Activated CD4-positive, alpha-beta memory T cell treated with anti-CD3 and anti-CD28 coated beads, Interleukin-2, amount 10 ng/mL, durations not matched to agents 7 days and 5 days (primary cell): Measurements from ENCODE around the gene SUN5. TPM values are rescaled to one million over a fixed set of nuclear protein-coding genes. Genes with fewer than 3 reads are reported as not detected.

Experiments used
- CTCF ChIA-PET: fragments of 350-600 bp; sonication (Branson Sonifier 250); formaldehyde crosslinking; loops from one replicate; lab custom pipeline; 2021; ENCODE audit warnings: antibody characterized with exemption, inconsistent platforms; lab: Charles Lee
- POLR2A ChIA-PET: fragments of 350-600 bp; sonication (Branson Sonifier 250); formaldehyde crosslinking; loops from one replicate; lab custom pipeline; 2021; ENCODE audit warnings: antibody characterized with exemption; lab: Charles Lee
- DNase-seq: peaks from one replicate; pipeline ENCODE4 v3.0.0-alpha.2; 2020
- H3K27ac Mint-ChIP-seq: one replicate; pipeline ENCODE4 v1.8.0; 2021; ENCODE audit warnings: mild to moderate bottlenecking, mixed read lengths
- H3K27me3 Mint-ChIP-seq: one replicate; pipeline ENCODE4 v1.8.0; 2021; ENCODE audit warnings: mixed read lengths
- H3K36me3 Mint-ChIP-seq: one replicate; pipeline ENCODE4 v1.8.0; 2021; ENCODE audit warnings: low read depth, mixed read lengths
- H3K4me1 Mint-ChIP-seq: one replicate; pipeline ENCODE4 v1.8.0; 2021; ENCODE audit warnings: mixed read lengths
- H3K4me3 Mint-ChIP-seq: one replicate; pipeline ENCODE4 v1.8.0; 2021; ENCODE audit warnings: mild to moderate bottlenecking, mixed read lengths
- H3K9me3 Mint-ChIP-seq: one replicate; pipeline ENCODE4 v1.8.0; 2021; ENCODE audit warnings: mixed read lengths
- total RNA-seq, 2 experiments: library from RNA; stranded (reverse); gene quantifications; one replicate each; pipeline ENCODE4 v1.2.3, GENCODE V29; 2021

Gene SUN5
- total RNA-seq, 2 experiments from 2014 or later: not detected

DNA sequence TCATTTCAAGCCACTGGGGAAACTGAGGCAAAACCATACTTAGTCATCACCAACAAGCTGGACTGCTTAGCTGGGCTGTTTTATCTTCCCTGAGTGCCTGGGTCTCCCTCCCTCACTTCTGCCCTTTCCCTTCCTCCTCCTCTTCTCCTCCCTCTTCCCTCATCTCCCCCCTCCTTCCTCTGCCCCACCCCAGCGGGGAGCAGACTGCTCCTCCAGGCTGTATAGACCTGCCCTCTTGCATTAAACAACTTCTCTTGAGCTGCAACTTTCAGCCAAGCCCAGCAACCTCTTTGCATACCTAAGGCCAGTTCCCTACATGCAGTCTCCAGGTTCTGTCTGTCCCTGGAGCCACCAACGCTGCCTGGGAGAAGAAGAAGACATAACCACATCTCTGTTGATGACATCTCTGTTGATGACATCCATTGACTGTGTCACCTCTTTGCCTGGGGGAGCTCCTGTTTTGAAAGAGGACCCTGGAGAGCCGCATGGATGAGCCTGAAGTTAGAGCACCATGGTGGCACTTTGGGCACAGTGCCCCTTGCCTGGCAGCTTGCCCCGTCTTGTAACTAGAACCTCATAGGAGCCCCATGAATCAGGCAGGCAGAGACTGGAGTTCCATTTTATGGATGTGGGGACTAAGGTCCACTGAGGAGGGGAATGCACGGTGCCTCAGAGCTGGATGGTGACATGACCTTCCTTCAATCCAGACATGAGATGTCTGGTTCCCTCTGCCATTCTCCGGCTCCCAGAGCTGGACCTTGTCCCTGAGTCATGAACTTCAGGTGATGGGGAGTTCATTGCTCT is 19.4 kb upstream of the SUN5 start:
- no peak for DNase-seq
- no peaks in the 10 kb centered on the region for H3K36me3 Mint-ChIP-seq
- POLR2A ChIA-PET: no interaction called here
- H3K9me3 Mint-ChIP-seq: no peaks in the 10 kb centered on the region
- CTCF ChIA-PET: no interaction called here
- no peak overlapping the region for H3K27ac Mint-ChIP-seq
- H3K4me1 Mint-ChIP-seq: no peaks in the 10 kb centered on the region
- H3K27me3 Mint-ChIP-seq: no peaks in the 10 kb centered on the region
- H3K4me3 Mint-ChIP-seq: no peak overlapping the region

DNA sequence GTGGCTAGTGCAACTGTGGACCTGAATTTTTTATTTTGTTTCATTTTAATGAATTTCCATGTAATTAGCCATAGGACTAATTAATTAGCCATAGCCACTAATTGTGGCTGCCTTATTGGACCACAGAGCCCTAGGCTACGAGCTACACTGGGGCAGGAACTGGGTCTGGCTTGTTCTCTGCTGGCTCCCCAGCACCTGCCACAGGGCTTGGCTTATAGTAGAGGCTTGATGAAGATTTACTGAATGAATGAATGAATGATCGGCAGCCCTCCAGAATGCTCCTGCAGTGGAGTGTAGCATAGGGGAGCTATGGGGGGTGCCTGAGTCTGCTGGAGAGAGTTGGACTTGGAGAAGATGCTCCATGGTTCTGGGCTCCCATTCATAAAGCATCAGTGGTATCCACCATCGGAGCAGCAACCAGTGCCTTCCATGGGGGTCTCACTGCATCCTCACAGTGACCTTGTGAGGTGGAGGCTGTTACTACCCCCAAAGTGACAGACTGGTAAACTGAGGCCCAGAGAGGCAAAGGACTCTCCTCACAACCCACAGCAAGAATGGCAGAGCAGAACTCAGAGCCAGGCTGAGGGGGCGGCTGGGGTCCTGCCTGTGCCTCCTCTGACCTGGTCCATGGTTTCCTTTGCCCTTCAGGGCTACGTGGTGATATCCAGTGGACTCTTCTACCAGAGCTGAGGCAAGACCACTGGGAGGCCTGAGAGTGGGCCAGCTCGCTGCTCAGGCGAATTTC is 18.6 kb upstream of the SUN5 start:
- H3K4me3 Mint-ChIP-seq: no peak overlapping the region
- no peaks in the 10 kb centered on the region for H3K27me3 Mint-ChIP-seq
- ChIA-PET POLR2A (no interaction called here), CTCF (no interaction called here)
- H3K9me3 Mint-ChIP-seq: no peaks in the 10 kb centered on the region
- H3K27ac Mint-ChIP-seq: no peak overlapping the region
- no peaks in the 10 kb centered on the region for H3K4me1 Mint-ChIP-seq
- DNase-seq: no peak
- H3K36me3 Mint-ChIP-seq: no peaks in the 10 kb centered on the region

DNA sequence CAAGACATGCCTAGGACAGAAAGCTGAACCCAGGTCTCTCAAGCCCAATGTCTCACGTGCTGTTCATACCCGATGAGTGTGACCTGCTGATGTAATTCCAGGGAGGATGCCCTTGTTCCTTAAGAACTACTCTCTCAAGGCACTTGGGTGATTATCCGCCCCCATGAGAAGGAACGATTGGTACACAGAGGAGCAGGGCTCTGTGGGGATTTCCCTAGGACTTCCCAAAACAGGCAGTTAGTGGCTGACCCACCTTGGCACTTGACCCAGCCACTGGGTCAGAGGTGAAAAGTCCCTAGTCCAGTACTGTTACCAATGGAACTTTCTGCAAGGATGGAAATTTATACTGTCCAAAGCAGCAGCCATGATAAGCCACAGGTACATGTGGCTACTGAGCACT is 18.1 kb upstream of the SUN5 start:
- no peaks in the 10 kb centered on the region for H3K9me3 Mint-ChIP-seq
- no peaks in the 10 kb centered on the region for H3K27me3 Mint-ChIP-seq
- ChIA-PET POLR2A (no interaction called here), CTCF (no interaction called here)
- H3K4me1 Mint-ChIP-seq: no peaks in the 10 kb centered on the region
- H3K4me3 Mint-ChIP-seq: no peak overlapping the region
- no peaks in the 10 kb centered on the region for H3K36me3 Mint-ChIP-seq
- no peak overlapping the region for H3K27ac Mint-ChIP-seq
- DNase-seq: no peak

DNA sequence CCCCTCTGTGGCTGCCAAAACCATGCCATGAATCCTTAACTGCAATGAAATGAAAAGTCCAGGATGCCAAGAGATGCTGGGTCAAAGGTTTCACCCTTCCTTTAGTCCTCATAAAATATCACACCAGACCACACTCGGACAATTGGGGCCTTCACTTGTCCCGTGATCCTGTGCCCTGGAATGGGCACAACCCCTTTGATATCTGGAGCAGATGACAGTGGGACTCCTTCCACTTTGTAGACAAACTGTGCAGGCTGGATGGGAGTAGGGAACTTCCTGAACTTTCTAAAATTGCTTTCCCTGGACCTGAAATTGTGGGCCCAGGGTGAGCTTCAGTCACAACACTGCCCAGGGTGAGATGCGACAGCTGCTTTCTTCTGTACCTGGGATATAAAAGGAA is 17.6 kb upstream of the SUN5 start:
- H3K27me3 Mint-ChIP-seq: no peaks in the 10 kb centered on the region
- no peak for DNase-seq
- POLR2A ChIA-PET: no interaction called here
- no peaks in the 10 kb centered on the region for H3K4me1 Mint-ChIP-seq
- H3K9me3 Mint-ChIP-seq: no peaks in the 10 kb centered on the region
- no peaks in the 10 kb centered on the region for H3K36me3 Mint-ChIP-seq
- H3K27ac Mint-ChIP-seq: no peak overlapping the region
- CTCF ChIA-PET: no interaction called here
- no peak overlapping the region for H3K4me3 Mint-ChIP-seq

DNA sequence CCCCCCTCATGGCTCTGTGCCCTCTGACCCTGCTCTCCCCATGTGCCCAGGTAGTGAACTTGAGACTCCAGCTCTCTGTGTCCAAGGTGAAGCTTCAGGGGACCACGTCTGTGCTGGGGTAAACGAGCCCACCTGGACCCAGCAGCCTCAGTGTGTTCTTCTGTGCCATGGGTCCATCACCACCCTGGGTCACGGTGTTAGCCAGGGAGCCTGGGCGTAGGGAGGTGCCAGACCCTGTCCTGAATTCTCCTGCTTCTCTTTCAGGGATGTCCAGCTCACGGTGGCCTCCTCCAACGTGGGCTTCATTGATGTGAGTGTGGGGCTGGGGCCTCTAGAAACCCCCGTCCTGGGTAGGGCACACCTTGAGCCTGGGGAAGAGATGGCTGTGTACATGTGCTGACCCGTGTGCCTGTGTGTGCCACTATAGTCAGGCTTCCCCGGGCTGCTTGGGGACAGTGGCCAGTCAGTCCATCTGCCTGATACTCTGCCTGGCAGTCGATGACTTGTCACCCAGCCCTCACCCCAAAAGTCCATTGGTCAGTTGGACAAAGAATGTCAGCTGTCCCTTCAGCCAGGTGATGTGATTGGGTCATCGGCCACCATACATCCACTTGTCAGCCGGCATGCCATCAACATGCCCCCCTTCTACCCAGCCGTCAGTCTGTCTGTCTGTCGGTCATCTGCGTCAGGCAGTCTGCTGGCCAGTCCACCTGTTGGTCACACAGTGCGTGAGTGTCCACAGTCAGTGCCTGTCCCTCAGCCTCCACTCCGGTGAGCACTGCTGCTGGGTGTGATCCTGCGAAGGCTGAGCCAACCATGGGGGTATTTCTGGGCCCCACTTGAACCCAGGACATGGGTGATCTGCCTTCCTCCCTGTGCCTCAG is 16.3 kb upstream of the SUN5 start:
- POLR2A ChIA-PET: no interaction called here
- H3K27me3 Mint-ChIP-seq: no peaks in the 10 kb centered on the region
- CTCF ChIA-PET: no interaction called here
- H3K36me3 Mint-ChIP-seq: no peaks in the 10 kb centered on the region
- no peaks in the 10 kb centered on the region for H3K9me3 Mint-ChIP-seq
- H3K4me1 Mint-ChIP-seq: no peaks in the 10 kb centered on the region
- H3K4me3 Mint-ChIP-seq: no peak overlapping the region
- H3K27ac Mint-ChIP-seq: no peak overlapping the region
- no peak for DNase-seq

DNA sequence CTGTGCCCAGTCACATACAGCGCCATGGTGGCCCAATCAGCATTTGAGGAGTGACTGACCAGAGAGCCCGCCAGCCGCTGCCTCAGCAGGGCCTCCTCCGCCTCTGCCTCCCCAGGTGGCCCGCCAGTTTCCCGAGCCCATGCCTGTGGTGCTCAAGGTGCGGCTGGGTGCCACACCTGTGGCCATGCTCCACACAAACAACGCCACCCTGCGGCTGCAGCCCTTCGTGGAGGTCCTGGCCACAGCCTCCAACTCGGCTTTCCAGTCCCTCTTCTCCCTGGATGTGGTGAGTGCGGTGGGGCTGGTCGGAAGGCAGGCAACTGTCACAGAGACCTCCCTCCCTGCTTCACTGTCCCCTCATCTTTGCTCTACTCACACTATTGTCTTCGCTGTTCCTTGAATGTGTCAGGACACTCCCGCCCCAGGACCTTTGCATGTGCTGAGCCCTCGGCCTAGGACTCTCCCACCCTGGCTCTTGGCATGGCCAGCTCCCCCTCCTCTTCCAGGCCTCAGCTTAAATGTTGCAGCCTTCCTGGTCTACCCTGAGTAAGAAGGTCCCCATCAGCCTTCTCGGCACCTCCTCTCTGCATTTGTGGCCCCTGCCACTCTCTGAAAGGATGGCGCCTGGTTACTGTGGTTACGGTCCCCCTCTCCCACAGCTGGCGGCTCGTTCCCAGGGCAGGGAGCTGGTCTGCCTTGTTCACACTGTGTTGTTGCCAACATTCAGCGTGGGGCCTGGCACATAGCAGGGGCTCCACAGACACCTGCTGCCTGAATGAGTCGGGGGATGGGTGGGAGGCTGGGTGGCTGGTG is 15.4 kb upstream of the SUN5 start:
- H3K4me3 Mint-ChIP-seq: no peak overlapping the region
- DNase-seq: no peak
- CTCF ChIA-PET: no interaction called here
- no peaks in the 10 kb centered on the region for H3K4me1 Mint-ChIP-seq
- no peaks in the 10 kb centered on the region for H3K27me3 Mint-ChIP-seq
- H3K36me3 Mint-ChIP-seq: no peaks in the 10 kb centered on the region
- POLR2A ChIA-PET: no interaction called here
- no peak overlapping the region for H3K27ac Mint-ChIP-seq
- no peaks in the 10 kb centered on the region for H3K9me3 Mint-ChIP-seq

DNA sequence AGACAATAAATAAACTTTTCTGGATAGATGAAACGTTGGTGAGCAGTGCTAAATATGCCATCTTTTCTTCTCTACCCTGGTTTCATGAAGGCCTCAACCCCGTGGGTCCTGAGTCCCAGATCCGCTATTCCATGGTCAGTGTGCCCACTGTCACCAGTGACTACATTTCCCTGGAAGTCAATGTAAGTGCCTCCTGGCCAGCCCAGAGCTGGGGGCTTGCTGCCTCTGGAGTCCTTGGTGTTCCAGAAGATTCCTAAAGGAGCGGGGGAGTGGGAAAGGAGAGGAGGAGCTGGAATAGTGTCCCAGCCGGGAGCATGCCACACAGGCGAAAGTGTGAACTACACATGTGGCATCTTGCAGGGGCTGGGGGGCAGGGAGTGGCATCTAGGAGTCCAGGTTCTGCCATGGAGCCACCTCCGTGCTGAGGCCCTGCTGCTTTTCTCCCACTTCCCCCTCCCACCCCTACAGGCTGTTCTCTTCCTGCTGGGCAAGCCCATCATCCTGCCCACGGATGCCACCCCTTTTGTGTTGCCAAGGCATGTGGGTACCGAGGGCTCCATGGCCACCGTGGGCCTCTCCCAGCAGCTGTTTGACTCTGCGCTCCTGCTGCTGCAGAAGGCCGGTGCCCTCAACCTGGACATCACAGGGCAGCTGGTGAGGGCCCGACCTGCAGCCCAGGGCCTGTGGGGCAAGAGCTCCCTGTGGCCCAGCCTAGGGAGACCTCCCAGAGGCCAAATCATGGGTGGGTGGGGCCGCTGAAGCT is 14.1 kb upstream of the SUN5 start:
- POLR2A ChIA-PET: no interaction called here
- no peak overlapping the region for H3K27ac Mint-ChIP-seq

DNA sequence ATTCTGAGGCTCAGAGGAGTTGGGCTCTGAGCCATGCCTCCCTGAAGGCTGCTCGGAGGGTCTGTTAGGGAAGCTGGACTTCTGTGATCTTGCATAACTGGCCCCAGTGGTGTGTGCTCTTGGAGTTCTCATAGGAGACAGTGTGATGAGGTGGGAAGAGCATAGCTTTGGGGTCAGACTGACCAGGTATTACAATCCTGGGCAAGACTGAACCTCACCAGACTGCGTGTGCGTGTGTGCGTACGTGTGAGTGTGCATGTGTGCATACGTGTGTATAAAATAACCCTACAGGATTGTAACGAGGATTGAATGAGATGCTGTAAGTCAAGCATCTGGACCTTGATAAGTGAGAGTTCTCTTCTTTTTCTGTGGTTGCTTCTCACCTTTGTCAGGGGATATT is 13.3 kb upstream of the SUN5 start:
- Mint-ChIP-seq H3K9me3 (no peaks in the 10 kb centered on the region), H3K36me3 (no peaks in the 10 kb centered on the region), H3K4me1 (no peaks in the 10 kb centered on the region), H3K27ac (no peak overlapping the region), H3K4me3 (no peak overlapping the region), H3K27me3 (no peaks in the 10 kb centered on the region)
- CTCF ChIA-PET: interaction anchor here (1.0 kb wide), 1 partner anchor 13 kb away, joined by 3 read pairs; no protein-coding TSS in a partner anchor
- no peak for DNase-seq
- POLR2A ChIA-PET: no interaction called here

More for the DNA sequence above, 14.1 kb upstream of the SUN5 start:
- H3K4me1 Mint-ChIP-seq: no peaks in the 10 kb centered on the region
- no peak for DNase-seq
- H3K9me3 Mint-ChIP-seq: no peaks in the 10 kb centered on the region
- no peaks in the 10 kb centered on the region for H3K27me3 Mint-ChIP-seq
- H3K4me3 Mint-ChIP-seq: no peak overlapping the region
- CTCF ChIA-PET: no interaction called here
- H3K36me3 Mint-ChIP-seq: no peaks in the 10 kb centered on the region

DNA sequence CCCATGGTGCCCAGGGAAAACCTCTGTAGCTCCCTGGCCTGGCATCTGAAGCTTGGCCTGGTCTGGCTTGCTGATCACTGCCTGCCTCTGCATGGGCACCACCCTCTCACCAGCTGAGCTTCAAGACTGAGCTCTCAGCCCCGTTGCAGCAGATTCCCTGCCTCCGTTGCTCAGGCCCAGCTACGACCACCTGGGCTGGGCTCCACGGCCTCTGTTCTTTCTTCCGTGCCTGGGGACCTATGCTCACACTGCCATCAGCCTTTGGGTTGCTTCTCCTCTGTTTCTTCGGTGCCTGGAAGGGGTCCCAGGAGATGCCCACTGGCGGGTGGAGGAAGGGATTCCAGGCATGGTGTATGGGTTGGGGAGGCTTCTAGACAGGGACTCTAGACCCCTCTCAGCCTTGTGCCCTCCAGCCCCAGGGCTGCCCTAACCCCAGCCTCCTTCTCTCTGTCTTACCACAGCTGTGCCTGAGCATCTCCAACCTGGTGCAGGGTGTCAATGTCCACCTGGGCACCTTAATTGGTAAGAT is 12.4 kb upstream of the SUN5 start:
- Mint-ChIP-seq H3K4me3 (no peak overlapping the region), H3K36me3 (no peaks in the 10 kb centered on the region), H3K9me3 (no peaks in the 10 kb centered on the region), H3K27ac (no peak overlapping the region), H3K27me3 (no peaks in the 10 kb centered on the region), H3K4me1 (no peaks in the 10 kb centered on the region)
- CTCF ChIA-PET: interaction anchor here (1.0 kb wide), 1 partner anchor 10 kb away, joined by 3 read pairs; no protein-coding TSS in a partner anchor
- DNase-seq: no peak
- POLR2A ChIA-PET: no interaction called here

DNA sequence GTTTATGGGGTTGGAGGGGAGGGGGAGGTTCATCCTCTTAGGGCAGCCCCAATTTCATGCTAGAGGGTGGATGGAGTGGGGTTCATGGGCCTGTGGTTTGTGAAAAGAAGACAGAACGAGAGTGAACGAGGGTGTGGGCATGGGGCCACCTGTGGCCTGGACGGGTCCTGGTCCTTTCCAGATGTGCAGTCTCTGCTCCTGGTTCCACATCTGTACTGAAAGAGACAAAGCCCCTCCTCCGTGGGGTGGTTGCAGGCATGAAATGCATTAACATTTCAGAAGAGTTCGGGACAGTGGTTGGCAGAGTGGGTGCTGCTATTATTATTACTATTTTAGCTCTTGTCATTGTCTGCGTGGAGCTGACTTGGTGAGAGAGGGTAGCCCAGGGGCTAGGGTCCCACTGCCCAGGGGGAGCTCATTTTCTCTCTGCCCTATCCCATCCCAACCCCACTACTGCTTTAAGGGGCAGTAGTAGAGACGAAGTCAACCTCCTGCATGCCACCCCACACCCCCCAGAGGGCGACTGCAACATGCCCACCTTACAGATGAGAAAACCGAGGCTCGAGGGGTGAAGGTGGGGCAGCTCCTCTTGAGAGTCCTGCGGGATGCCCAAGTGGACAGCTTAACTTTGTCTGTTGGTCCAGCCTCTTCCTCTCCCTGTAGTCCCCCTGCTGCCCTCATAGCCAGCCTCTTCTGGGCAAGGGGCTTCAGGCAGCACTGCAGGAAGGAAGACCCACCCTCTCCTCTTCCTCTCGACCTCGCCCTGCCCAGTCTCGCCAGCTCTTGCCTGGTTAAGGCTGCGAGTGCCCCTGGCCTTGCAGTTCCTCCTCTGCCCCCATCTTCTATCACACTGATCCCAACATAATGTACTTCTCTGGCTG is 11.7 kb upstream of the SUN5 start:
- no peaks in the 10 kb centered on the region for H3K36me3 Mint-ChIP-seq
- H3K27me3 Mint-ChIP-seq: no peaks in the 10 kb centered on the region
- no peak overlapping the region for H3K4me3 Mint-ChIP-seq
- no peak overlapping the region for H3K27ac Mint-ChIP-seq
- DNase-seq: no peak
- ChIA-PET CTCF (interaction anchor here (1.0 kb wide), 1 partner anchor 9 kb away, joined by 3 read pairs; no protein-coding TSS in a partner anchor), POLR2A (interaction anchor here (0.6 kb wide), 1 partner anchor 136 kb away, joined by 3 read pairs; no protein-coding TSS in a partner anchor)
- no peaks in the 10 kb centered on the region for H3K9me3 Mint-ChIP-seq
- H3K4me1 Mint-ChIP-seq: no peaks in the 10 kb centered on the region

DNA sequence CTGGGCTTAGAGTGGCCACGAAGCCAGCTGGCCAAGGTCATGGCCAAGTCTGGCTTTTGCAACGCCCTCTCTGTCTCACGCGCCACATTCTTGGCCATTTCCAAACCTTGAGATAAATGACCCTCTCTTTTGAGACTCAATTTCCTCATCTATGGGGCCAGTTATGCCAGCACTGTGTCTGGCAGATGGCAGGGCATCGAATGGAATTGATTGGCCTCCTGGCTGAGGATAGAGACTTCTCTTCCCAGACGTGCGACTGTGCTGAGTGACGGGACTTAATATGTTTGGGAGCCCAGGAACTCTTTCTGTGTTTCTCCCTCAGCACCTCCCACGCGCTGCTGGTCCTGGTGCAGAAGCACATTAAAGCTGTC is 10.9 kb upstream of the SUN5 start:
- no peak for DNase-seq
- CTCF ChIA-PET: interaction anchor here (0.6 kb wide), 1 partner anchor 107 kb away, joined by 3 read pairs; no protein-coding TSS in a partner anchor
- Mint-ChIP-seq H3K27me3 (no peaks in the 10 kb centered on the region), H3K9me3 (no peaks in the 10 kb centered on the region), H3K4me1 (no peaks in the 10 kb centered on the region), H3K36me3 (no peaks in the 10 kb centered on the region), H3K4me3 (no peak overlapping the region), H3K27ac (no peak overlapping the region)
- POLR2A ChIA-PET: no interaction called here
